ENCODE measurements around the gene CALR. TPM values are rescaled to one million over a fixed set of nuclear protein-coding genes. Genes with fewer than 3 reads are reported as not detected.
A peak's percentile ranks its signal among the peaks of the same experiment; 100 is the strongest.

CALR gene
- total RNA-seq, 2 donors from 2014 or later, result 298 to 388 TPM

DNA sequence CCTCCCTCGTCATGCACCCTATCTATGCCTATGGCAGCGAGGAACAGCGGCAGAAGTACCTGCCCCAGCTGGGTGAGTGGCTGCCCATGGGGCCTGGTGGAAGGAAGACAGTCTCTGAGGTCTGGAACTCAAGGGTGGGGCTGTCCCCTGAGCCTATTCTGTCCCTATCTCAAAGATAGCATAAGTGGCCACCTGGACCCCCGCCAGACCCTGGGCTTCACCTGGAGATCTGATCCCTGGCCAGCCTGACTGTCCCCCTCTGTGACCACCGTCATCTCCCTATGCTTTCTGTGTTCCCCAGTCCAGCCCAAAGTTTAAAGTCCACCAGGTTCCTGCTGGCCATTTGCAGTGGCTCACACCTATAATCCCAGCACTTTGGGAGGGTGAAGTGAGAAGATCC, 44.8 kb upstream of the CALR start:
- H3K27ac ChIP-seq, result no peak overlapping the region
- no peaks in the 10 kb centered on the region for H3K27me3 ChIP-seq
- H3K36me3 ChIP-seq (replicated peaks in 1 of 2; ENCODE audit: insufficient read depth in 1 of 2, low read depth in 2 of 2), result peaks cover 0 to 5% of the 10 kb centered on the region in 2 donors
- peaks cover 19% of the 10 kb centered on the region for H3K4me1 ChIP-seq
- ATAC-seq, result no peak
- intact Hi-C loops (cut with DNase I), result no loop called here
- DNase-seq, result no peak
- 94 to 100% methylated on average over 3 to 4 of the region's 5 CpGs for WGBS, 2 donors
- H3K9me3 ChIP-seq, result no peaks in the 10 kb centered on the region
- no peak overlapping the region for H3K4me3 ChIP-seq
- TF ChIP-seq POLR2A (IDR thresholded peaks at IDR 0.05), result no peak
- TF ChIP-seq, protein P1, sequence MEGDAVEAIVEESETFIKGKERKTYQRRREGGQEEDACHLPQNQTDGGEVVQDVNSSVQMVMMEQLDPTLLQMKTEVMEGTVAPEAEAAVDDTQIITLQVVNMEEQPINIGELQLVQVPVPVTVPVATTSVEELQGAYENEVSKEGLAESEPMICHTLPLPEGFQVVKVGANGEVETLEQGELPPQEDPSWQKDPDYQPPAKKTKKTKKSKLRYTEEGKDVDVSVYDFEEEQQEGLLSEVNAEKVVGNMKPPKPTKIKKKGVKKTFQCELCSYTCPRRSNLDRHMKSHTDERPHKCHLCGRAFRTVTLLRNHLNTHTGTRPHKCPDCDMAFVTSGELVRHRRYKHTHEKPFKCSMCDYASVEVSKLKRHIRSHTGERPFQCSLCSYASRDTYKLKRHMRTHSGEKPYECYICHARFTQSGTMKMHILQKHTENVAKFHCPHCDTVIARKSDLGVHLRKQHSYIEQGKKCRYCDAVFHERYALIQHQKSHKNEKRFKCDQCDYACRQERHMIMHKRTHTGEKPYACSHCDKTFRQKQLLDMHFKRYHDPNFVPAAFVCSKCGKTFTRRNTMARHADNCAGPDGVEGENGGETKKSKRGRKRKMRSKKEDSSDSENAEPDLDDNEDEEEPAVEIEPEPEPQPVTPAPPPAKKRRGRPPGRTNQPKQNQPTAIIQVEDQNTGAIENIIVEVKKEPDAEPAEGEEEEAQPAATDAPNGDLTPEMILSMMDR (IDR thresholded peaks at IDR 0.05), result no peak

DNA sequence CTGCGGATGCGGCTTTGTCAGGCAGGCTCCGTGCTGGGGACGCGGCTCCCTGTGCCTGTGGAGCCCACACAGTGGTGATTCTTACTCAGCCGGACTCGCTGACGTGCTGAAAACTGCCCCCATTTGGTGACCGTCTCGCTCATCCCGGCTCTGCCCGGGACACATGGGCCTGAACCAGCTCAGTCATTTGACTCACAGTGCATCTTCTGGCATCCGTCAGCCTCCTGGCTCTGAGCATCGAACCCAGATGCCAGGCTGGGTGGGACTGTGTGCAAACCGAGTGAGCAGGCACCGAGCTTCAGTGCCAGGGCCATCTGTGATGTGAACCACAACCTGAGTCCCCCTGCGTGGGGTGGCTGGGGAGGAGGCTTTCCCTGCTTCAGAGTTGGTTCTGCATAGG, 41.9 kb upstream of the CALR start:
- Histone ChIP-seq H3K27ac (no peak overlapping the region), H3K9me3 (no peaks in the 10 kb centered on the region), H3K36me3 (replicated peaks in 1 of 2; ENCODE audit: insufficient read depth in 1 of 2, low read depth in 2 of 2) (peaks cover 0 to 5% of the 10 kb centered on the region in 2 donors), H3K27me3 (no peaks in the 10 kb centered on the region), H3K4me1 (peaks cover 12% of the 10 kb centered on the region), H3K4me3 (no peak overlapping the region)
- DNase-seq (no peak), ATAC-seq (no peak)
- intact Hi-C loops (cut with DNase I), result no loop called here
- 94% methylated on average over 15 of the region's 17 CpGs; no CpG with 5 or more reads in 1 of the 2 donors for WGBS, 2 donors
- no peak for TF ChIP-seq POLR2A (IDR thresholded peaks at IDR 0.05)
- TF ChIP-seq, protein P1 (IDR thresholded peaks at IDR 0.05), result no peak

DNA sequence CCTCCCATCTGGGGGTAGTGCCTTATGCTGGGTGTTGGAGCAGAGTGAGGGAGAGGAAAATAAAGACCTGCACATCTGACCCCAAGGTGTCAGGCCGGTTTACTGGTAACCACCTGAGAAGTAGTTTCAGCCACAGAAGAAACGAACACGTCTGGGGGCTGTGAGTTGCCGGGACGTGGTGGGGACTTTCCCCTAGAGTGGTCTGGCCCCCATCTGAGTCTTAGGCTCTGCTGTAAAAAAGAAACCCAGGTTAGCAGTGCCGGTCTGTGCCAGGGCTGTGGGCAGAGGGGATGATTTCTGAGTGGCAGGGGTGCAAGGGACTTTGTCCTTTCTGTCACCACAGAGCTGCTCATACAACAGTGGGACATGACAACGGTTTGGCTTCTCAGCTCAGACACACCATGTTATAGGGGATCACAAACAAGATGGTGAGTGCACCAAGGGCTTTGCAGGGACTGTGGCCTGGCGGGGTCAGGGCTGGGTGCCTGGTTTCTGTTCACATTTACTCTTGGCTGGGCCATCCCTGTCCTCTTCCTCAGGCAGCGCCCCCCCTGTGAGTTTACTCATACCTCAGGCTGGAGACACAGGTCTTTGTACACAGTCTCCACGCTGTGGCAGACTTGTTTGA, 38.4 kb upstream of the CALR start:
- 87 to 93% methylated on average over 5 to 10 of the region's 10 CpGs for WGBS, 2 donors
- H3K36me3 ChIP-seq (replicated peaks in 1 of 2; ENCODE audit: insufficient read depth in 1 of 2, low read depth in 2 of 2), result peaks cover 0 to 1% of the 10 kb centered on the region in 2 donors
- no peaks in the 10 kb centered on the region for H3K4me1 ChIP-seq
- TF ChIP-seq, protein P1 (IDR thresholded peaks at IDR 0.05), result no peak
- TF ChIP-seq POLR2A (IDR thresholded peaks at IDR 0.05), result no peak
- intact Hi-C loops (cut with DNase I), result no loop called here
- DNase-seq (no peak), ATAC-seq (no peak)
- H3K27me3 ChIP-seq, result no peaks in the 10 kb centered on the region
- H3K4me3 ChIP-seq, result no peak overlapping the region
- no peak overlapping the region for H3K27ac ChIP-seq
- no peaks in the 10 kb centered on the region for H3K9me3 ChIP-seq

DNA sequence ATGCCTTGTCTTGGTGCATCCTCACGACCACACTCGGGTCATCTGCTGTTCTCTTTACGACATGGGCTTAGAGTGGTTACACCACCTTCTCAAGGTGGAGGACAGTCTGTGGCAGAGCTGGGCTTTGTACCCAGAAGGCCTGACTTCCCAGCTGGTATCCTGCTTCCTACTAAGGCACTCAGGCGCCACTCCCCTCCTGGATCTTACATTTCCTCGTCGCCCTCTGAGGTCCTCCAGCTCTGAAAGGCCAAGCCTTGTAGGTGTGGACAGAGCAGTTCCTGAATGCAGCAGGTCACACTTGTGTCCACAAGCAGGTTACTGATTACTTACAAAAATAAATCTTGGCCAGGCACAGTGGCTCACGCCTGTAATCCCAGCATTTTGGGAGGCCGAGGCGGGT, 31.2 kb upstream of the CALR start:
- no peak for ATAC-seq
- H3K9me3 ChIP-seq, result no peaks in the 10 kb centered on the region
- no peaks in the 10 kb centered on the region for H3K36me3 ChIP-seq (replicated peaks in 1 of 2; ENCODE audit: insufficient read depth in 1 of 2, low read depth in 2 of 2)
- H3K27me3 ChIP-seq, result no peaks in the 10 kb centered on the region
- 85 to 89% methylated on average over 9 of the region's 9 CpGs for WGBS, 2 donors
- intact Hi-C loops (cut with DNase I), result no loop called here
- H3K4me1 ChIP-seq, result peaks cover 1% of the 10 kb centered on the region
- TF ChIP-seq POLR2A (IDR thresholded peaks at IDR 0.05), result no peak
- TF ChIP-seq, protein P1 (IDR thresholded peaks at IDR 0.05), result no peak
- H3K27ac ChIP-seq, result no peak overlapping the region
- no peak overlapping the region for H3K4me3 ChIP-seq
- no peak for DNase-seq

DNA sequence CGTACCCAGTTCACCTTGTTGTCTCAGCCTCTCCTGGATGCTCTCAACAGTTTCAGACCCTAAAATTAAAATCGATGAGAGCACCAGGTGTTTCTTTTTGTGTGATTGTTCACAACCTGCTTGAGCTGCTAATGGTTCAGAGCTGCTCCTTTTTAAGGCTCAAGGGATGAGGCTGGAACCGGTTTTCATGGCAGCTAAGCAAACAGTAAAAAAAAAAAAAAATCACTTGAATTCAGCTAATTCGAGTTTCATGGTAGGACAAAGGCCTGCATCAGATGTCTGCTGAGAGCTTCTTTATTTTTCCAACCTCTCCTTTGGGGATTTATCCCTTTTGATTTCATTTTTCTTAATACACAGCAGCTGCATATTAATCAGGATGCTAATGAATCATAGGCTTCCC, 25.8 kb upstream of the CALR start:
- Histone ChIP-seq H3K4me3 (no peak overlapping the region), H3K4me1 (peaks cover 19% of the 10 kb centered on the region), H3K9me3 (no peaks in the 10 kb centered on the region), H3K27ac (peak overlapping the region; percentile 62 to 85 (median 80)), H3K27me3 (no peaks in the 10 kb centered on the region), H3K36me3 (replicated peaks in 1 of 2; ENCODE audit: insufficient read depth in 1 of 2, low read depth in 2 of 2) (no peaks in the 10 kb centered on the region)
- no peak for TF ChIP-seq POLR2A (IDR thresholded peaks at IDR 0.05)
- TF ChIP-seq, protein P1 (IDR thresholded peaks at IDR 0.05), result no peak
- intact Hi-C loops (cut with DNase I), result no loop called here
- 27 to 32% methylated on average over 4 of the region's 4 CpGs for WGBS, 2 donors
- no peak for ATAC-seq
- DNase-seq, result no peak
